Medulla oblongata (tissue), 1 donor: Measurements from ENCODE around the gene CBX2.

Source experiments
- DNase-seq: peaks from one replicate; pipeline ENCODE4 v3.0.0-alpha.2; 2015; ENCODE audit errors: extremely low spot score

The CBX2 gene

GRCh38 chr17:79777894-79778503 lies at the start of gene CBX2:
CBX2 (plus strand) TSS chr17:79778148; CDS start chr17:79778236, 88 bp downstream.
- DNase-seq = peak; percentile 53

GRCh38 chr17:79728169-79728907 lies 49.6 kb upstream of the CBX2 start:
- peak; percentile 97 for DNase-seq

GRCh38 chr17:79728908-79729471 lies 49.0 kb upstream of the CBX2 start:
- no peak for DNase-seq

- DNase-seq = no peak
These were observed 48.2 kb upstream of the CBX2 start for GRCh38 chr17:79729761-79730160.

GRCh38 chr17:79730437-79730768 lies 47.5 kb upstream of the CBX2 start:
- DNase-seq = no peak

GRCh38 chr17:79730769-79731483 lies 47.0 kb upstream of the CBX2 start, which contains the start of gene ENPP7:
ENPP7 (plus strand) TSS chr17:79730943; CDS start chr17:79731140, 197 bp downstream.
- DNase-seq = no peak

- no peak for DNase-seq
These were observed 45.7 kb upstream of the CBX2 start for GRCh38 chr17:79732254-79732653.

GRCh38 chr17:79732804-79733691 lies 44.9 kb upstream of the CBX2 start:
- DNase-seq = peak; percentile 48

GRCh38 chr17:79733692-79734070 lies 44.3 kb upstream of the CBX2 start:
- no peak for DNase-seq

GRCh38 chr17:79735096-79735495 lies 42.9 kb upstream of the CBX2 start:
- DNase-seq = no peak

GRCh38 chr17:79737046-79737921 lies 40.7 kb upstream of the CBX2 start:
- no peak for DNase-seq

- DNase-seq = no peak
These were observed 39.9 kb upstream of the CBX2 start for GRCh38 chr17:79737922-79738578.

GRCh38 chr17:79738643-79739042 lies 39.3 kb upstream of the CBX2 start:
- no peak for DNase-seq

- DNase-seq = no peak
These were observed 38.5 kb upstream of the CBX2 start for GRCh38 chr17:79739148-79740062.

GRCh38 chr17:79740413-79740812 lies 37.5 kb upstream of the CBX2 start:
- no peak for DNase-seq

- DNase-seq = no peak
These were observed 36.6 kb upstream of the CBX2 start for GRCh38 chr17:79741401-79741750.

GRCh38 chr17:79741751-79742588 lies 36.0 kb upstream of the CBX2 start:
- DNase-seq = peak; percentile 70

GRCh38 chr17:79742589-79742918 lies 35.4 kb upstream of the CBX2 start:
- DNase-seq = no peak
